H9 (cell line): ENCODE results near the gene C11orf16. TPM values are rescaled to one million over a fixed set of nuclear protein-coding genes. Genes with fewer than 3 reads are reported as not detected.

Source experiments
- DNase-seq: peaks from one replicate; pipeline ENCODE4 v3.0.0-alpha.2; 2017
- H2AFZ ChIP-seq: one replicate; pipeline ENCODE4 v1.6.1; 2013; ENCODE audit warnings: mild to moderate bottlenecking, low read length, control low read depth, moderate library complexity
- H2AK5ac ChIP-seq: 2 replicates; pipeline ENCODE4 v1.6.1; 2013; ENCODE audit warnings: low read length, control low read depth, mixed read lengths; ENCODE audit not compliant: insufficient read length
- H2BK120ac ChIP-seq: one replicate; pipeline ENCODE4 v1.6.1; 2013; ENCODE audit warnings: low read depth, mild to moderate bottlenecking, low read length, control low read depth, inconsistent platforms; ENCODE audit not compliant: poor library complexity, severe bottlenecking
- H2BK12ac ChIP-seq: 2 replicates; pipeline ENCODE4 v1.6.1; 2013; ENCODE audit warnings: low read length, control low read depth, mixed read lengths, low read depth; ENCODE audit not compliant: insufficient read length
- H2BK15ac ChIP-seq: 2 replicates; pipeline ENCODE4 v1.6.1; 2013; ENCODE audit warnings: low read depth, low read length, control low read depth
- H2BK20ac ChIP-seq: one replicate; pipeline ENCODE4 v1.6.1; 2013; ENCODE audit warnings: low read depth, mild to moderate bottlenecking, low read length, control low read depth, inconsistent platforms; ENCODE audit not compliant: poor library complexity, severe bottlenecking
- H2BK5ac ChIP-seq: 2 replicates; pipeline ENCODE4 v1.6.1; 2013; ENCODE audit warnings: low read length, control low read depth, mixed read lengths; ENCODE audit not compliant: insufficient read length
- H3K14ac ChIP-seq: 2 replicates; pipeline ENCODE4 v1.6.1; 2013; ENCODE audit warnings: low read length, control low read depth; ENCODE audit not compliant: insufficient read depth
- H3K18ac ChIP-seq: 2 replicates; pipeline ENCODE4 v1.6.1; 2013; ENCODE audit warnings: low read depth, mild to moderate bottlenecking, mixed read lengths, low read length, control low read depth; ENCODE audit not compliant: insufficient read length
- H3K23ac ChIP-seq: 2 replicates; pipeline ENCODE4 v1.6.1; 2013; ENCODE audit warnings: low read length, control low read depth, mixed read lengths, low read depth; ENCODE audit not compliant: insufficient read length
- H3K23me2 ChIP-seq: 2 replicates; pipeline ENCODE4 v1.6.1; 2013; ENCODE audit warnings: low read depth, mild to moderate bottlenecking, mixed read lengths, low read length, control low read depth; ENCODE audit not compliant: insufficient read length, poor library complexity, severe bottlenecking
- H3K27ac ChIP-seq: 2 replicates; pipeline ENCODE4 v1.5.1; 2013; ENCODE audit warnings: low read length, control low read depth, mixed read lengths, low read depth; ENCODE audit not compliant: insufficient read length
- H3K27me3 ChIP-seq: 2 replicates; pipeline ENCODE4 v1.6.1; 2013; ENCODE audit warnings: low read length, control low read depth, inconsistent platforms; ENCODE audit not compliant: insufficient read depth
- H3K4ac ChIP-seq: 2 replicates; pipeline ENCODE4 v1.6.1; 2013; ENCODE audit warnings: low read depth, mild to moderate bottlenecking, control low read depth, inconsistent platforms, low read length, moderate library complexity
- H3K4me1 ChIP-seq: 2 replicates; pipeline ENCODE4 v1.6.1; 2013; ENCODE audit warnings: low read length, control low read depth, inconsistent platforms; ENCODE audit not compliant: insufficient read depth
- H3K4me2 ChIP-seq: 2 replicates; pipeline ENCODE4 v1.6.1; 2013; ENCODE audit warnings: low read length, control low read depth, mixed read lengths; ENCODE audit not compliant: insufficient read length, insufficient read depth
- H3K56ac ChIP-seq: 2 replicates; pipeline ENCODE4 v1.6.1; 2013; ENCODE audit warnings: low read depth, mild to moderate bottlenecking, mixed read lengths, low read length, control low read depth; ENCODE audit not compliant: insufficient read length
- H3K79me1 ChIP-seq: 2 replicates; pipeline ENCODE4 v1.6.1; 2013; ENCODE audit warnings: low read depth, mild to moderate bottlenecking, moderate library complexity, low read length, control low read depth, inconsistent platforms; ENCODE audit not compliant: insufficient read depth, poor library complexity, severe bottlenecking
- H3K79me2 ChIP-seq: 2 replicates; pipeline ENCODE4 v1.6.1; 2013; ENCODE audit warnings: low read length, control low read depth, inconsistent platforms; ENCODE audit not compliant: insufficient read depth
- H3K9ac ChIP-seq: 2 replicates; pipeline ENCODE4 v1.6.1; 2013; ENCODE audit warnings: low read length, control low read depth, mixed read lengths; ENCODE audit not compliant: insufficient read length; ENCODE audit errors: extremely low read depth
- H3K9me3 ChIP-seq: one replicate; pipeline ENCODE4 v1.6.1; 2013; ENCODE audit warnings: low read depth, low read length, inconsistent platforms; ENCODE audit not compliant: control insufficient read depth
- H3T11ph ChIP-seq: one replicate; pipeline ENCODE4 v1.6.1; 2013; ENCODE audit warnings: mild to moderate bottlenecking, low read length, control low read depth, inconsistent platforms
- H4K20me1 ChIP-seq: one replicate; pipeline ENCODE4 v1.6.1; 2013; ENCODE audit not compliant: control insufficient read depth, insufficient read length, insufficient read depth
- H4K5ac ChIP-seq: 2 replicates; pipeline ENCODE4 v1.6.1; 2013; ENCODE audit warnings: low read depth, mild to moderate bottlenecking, mixed read lengths, low read length, control low read depth; ENCODE audit not compliant: insufficient read length
- H4K8ac ChIP-seq: replicated peaks from 2 replicates; pipeline ENCODE4 v1.6.1; 2013; ENCODE audit warnings: low read length, control low read depth, mixed read lengths, low read depth; ENCODE audit not compliant: insufficient read length
- H4K91ac ChIP-seq: 2 replicates; pipeline ENCODE4 v1.6.1; 2013; ENCODE audit warnings: low read depth, mild to moderate bottlenecking, moderate library complexity, mixed read lengths, low read length, control low read depth; ENCODE audit not compliant: insufficient read length
- H3K27ac Mint-ChIP-seq, 3 experiments: 2 replicates in 2 of 3; 3 replicates in 1 of 3; pipeline ENCODE4 v1.8.0; 2020 to 2021; ENCODE audit warnings: mixed read lengths in 3 of 3, mild to moderate bottlenecking in 1 of 3, moderate library complexity in 1 of 3
- H3K27me3 Mint-ChIP-seq: 2 replicates; pipeline ENCODE4 v1.8.0; 2021; ENCODE audit warnings: low read depth, mild to moderate bottlenecking, moderate library complexity, mixed read lengths
- H3K36me3 Mint-ChIP-seq, 3 experiments: 2 replicates in 2 of 3; 3 replicates in 1 of 3; pipeline ENCODE4 v1.8.0; 2020 to 2021; ENCODE audit warnings: low read depth in 3 of 3, mixed read lengths in 3 of 3; ENCODE audit not compliant: insufficient read depth in 1 of 3
- H3K4me1 Mint-ChIP-seq, 2 experiments: 2 replicates each; pipeline ENCODE4 v1.8.0; 2020; ENCODE audit warnings: mixed read lengths in 2 of 2
- H3K4me3 Mint-ChIP-seq, 2 experiments: 2 replicates in 1 of 2; 3 replicates in 1 of 2; pipeline ENCODE4 v1.8.0; 2020 to 2021; ENCODE audit warnings: mild to moderate bottlenecking in 2 of 2, mixed read lengths in 2 of 2, moderate library complexity in 1 of 2
- H3K9me3 Mint-ChIP-seq, 2 experiments: 2 replicates in 1 of 2; 3 replicates in 1 of 2; pipeline ENCODE4 v1.8.0; 2020; ENCODE audit warnings: mild to moderate bottlenecking in 2 of 2, mixed read lengths in 2 of 2, moderate library complexity in 1 of 2
- WGBS: extraction: QIAGEN DNeasy Blood & Tissue Kit; methylation state at CpG from one replicate; pipeline ENCODE4 v1.1.7; 2013; ENCODE audit warnings: missing lambda C conversion rate, low lambda C conversion rate, mixed read lengths; ENCODE audit not compliant: insufficient read length; ENCODE audit errors: extremely low coverage; 5-methylcytosine and 5-hydroxymethylcytosine counted together
- long read RNA-seq: library from polyadenylated mRNA; unstranded; transcript quantifications from one replicate; pipeline ENCODE4 v2.0.0, GENCODE V29; 2020
- total RNA-seq: library from RNA; stranded (reverse); gene quantifications from 2 replicates; pipeline ENCODE4 v1.2.1, GENCODE V29; 2021
- TF ChIP-seq, protein P1 (sequence below): fragments of 200-600 bp; sonication (generic); conservative IDR thresholded peaks from 3 replicates; pipeline ENCODE4 v1.8.0; 2021; ENCODE audit warnings: antibody characterized with exemption, mild to moderate bottlenecking

The C11orf16 gene, protein sequence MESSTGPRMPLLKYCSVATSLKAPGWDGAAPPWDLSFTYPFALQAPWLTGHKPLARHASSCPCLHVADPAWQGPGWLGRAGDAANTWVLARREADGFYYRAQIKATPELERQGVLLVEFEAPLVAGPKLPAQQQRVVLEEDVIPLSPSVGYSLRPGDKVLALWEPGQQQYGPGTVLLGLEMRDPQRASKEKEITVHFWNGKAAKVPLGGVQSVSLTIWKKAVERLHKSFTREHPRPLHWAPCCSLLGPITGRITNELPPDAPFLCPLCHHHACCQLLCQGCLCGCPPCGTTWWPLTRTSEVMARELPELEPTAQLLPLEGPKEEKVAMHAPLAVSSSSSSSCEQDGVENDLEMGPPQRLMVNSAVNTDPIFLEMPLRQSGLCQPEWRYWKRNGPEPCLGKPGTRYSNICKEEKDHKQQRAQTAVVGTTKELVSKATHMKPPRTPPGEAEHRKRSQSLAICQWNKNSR
- 0.15 TPM in 1 of 2 replicates, not detected in the other for total RNA-seq
- long read RNA-seq: 0 reads

DNA sequence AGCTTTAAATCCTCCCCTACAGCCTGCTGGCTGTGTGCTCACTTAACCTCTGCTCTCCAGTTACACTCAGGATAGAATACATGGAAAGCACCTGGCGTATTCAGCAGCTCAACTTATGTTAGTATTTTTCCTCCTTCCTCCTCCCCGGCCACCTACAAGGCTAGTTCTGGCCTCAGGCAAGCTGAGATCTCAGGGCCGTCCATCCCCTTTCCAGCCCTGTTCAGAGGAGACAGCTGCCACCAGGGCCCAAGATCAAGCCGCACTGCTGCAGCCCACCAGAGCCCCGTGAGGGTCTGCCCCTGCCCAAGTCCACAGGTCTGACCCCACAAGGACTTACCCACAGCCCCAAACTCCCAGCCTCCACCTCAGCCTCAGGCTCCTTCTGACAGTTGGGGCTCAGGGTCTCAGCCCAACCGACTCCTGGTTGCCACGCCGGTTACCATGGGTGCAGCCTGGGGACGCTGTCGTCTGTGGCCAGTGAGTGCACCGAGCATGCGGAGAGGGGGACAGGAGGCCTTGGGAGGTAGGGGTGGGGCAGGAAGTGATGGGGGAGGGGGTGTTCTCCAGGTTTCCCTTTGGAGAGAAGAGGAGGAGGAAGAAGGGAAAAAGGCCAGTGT lies at the start of gene C11orf16:
Gene C11orf16 (minus strand): TSS at position 384 of the 617 bp plus-strand sequence. CDS start 639 bp downstream, outside the sequence.
- H3K14ac ChIP-seq: no peak within 1 kb of the TSS
- TF ChIP-seq, protein P1, sequence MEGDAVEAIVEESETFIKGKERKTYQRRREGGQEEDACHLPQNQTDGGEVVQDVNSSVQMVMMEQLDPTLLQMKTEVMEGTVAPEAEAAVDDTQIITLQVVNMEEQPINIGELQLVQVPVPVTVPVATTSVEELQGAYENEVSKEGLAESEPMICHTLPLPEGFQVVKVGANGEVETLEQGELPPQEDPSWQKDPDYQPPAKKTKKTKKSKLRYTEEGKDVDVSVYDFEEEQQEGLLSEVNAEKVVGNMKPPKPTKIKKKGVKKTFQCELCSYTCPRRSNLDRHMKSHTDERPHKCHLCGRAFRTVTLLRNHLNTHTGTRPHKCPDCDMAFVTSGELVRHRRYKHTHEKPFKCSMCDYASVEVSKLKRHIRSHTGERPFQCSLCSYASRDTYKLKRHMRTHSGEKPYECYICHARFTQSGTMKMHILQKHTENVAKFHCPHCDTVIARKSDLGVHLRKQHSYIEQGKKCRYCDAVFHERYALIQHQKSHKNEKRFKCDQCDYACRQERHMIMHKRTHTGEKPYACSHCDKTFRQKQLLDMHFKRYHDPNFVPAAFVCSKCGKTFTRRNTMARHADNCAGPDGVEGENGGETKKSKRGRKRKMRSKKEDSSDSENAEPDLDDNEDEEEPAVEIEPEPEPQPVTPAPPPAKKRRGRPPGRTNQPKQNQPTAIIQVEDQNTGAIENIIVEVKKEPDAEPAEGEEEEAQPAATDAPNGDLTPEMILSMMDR: no peak
- no peak within 1 kb of the TSS for H2BK20ac ChIP-seq
- DNase-seq: peak; percentile 67
- no peak within 1 kb of the TSS for H4K91ac ChIP-seq
- no peak within 1 kb of the TSS for H3K4me2 ChIP-seq
- no peaks in the 10 kb centered on the region for H3K36me3 Mint-ChIP-seq
- peaks cover 1% of the 10 kb centered on the region; the same call in 1 of the 2 replicates for H3K27me3 Mint-ChIP-seq
- no peak within 1 kb of the TSS for H2BK12ac ChIP-seq
- H3K4me1 ChIP-seq: peaks cover 7% of the 10 kb centered on the region
- no peaks in the 10 kb centered on the region for H4K20me1 ChIP-seq
- H3K4ac ChIP-seq: no peak within 1 kb of the TSS
- no peaks in the 10 kb centered on the region for H3K79me2 ChIP-seq
- H4K8ac ChIP-seq: no peak within 1 kb of the TSS
- no peaks in the 10 kb centered on the region for H3K79me1 ChIP-seq
- H3K4me1 Mint-ChIP-seq: peaks cover 12 to 16% of the 10 kb centered on the region in 2 experiments
- H3T11ph ChIP-seq: no peak within 1 kb of the TSS
- no CpG with 5 or more reads among the region's 12 CpGs for WGBS
- no peak within 1 kb of the TSS for H3K9ac ChIP-seq
- no peak within 1 kb of the TSS for H2AFZ ChIP-seq
- peak within 1 kb of the TSS in 1 of 3 experiments; percentile 23; a peak in 1 of 7 replicates for H3K27ac Mint-ChIP-seq
- no peaks in the 10 kb centered on the region for H3K27me3 ChIP-seq
- H2BK120ac ChIP-seq: no peak within 1 kb of the TSS
- H3K18ac ChIP-seq: no peak within 1 kb of the TSS
- H3K23me2 ChIP-seq: no peaks in the 10 kb centered on the region
- no peaks in the 10 kb centered on the region for H3K9me3 Mint-ChIP-seq
- no peak within 1 kb of the TSS for H3K23ac ChIP-seq
- no peak within 1 kb of the TSS for H2BK15ac ChIP-seq
- no peak within 1 kb of the TSS for H2BK5ac ChIP-seq
- H2AK5ac ChIP-seq: no peak within 1 kb of the TSS
- no peaks in the 10 kb centered on the region for H3K9me3 ChIP-seq
- no peak within 1 kb of the TSS for H3K27ac ChIP-seq
- H3K4me3 Mint-ChIP-seq: no peak within 1 kb of the TSS
- no peak within 1 kb of the TSS for H4K5ac ChIP-seq
- H3K56ac ChIP-seq: no peak within 1 kb of the TSS
